Measurements from ENCODE around the gene TAC4. TPM values are rescaled to one million over a fixed set of nuclear protein-coding genes. Genes with fewer than 3 reads are reported as not detected.

Gene TAC4
- total and polyA plus RNA-seq, 2 of the 13 experiments (the other 11 are each of a cell fraction or from before 2014, with no cell fraction given) = not detected

- TF ChIP-seq TSC22D2 (CRISPR knock-in tag; IDR thresholded peaks at IDR 0.05; ENCODE audit: borderline replicate concordance) (no peak), NPAS2 (CRISPR knock-in tag; IDR thresholded peaks at IDR 0.05; ENCODE audit: borderline replicate concordance) (no peak), ZNF441 (CRISPR knock-in tag; IDR thresholded peaks at IDR 0.05; ENCODE audit: borderline replicate concordance) (no peak), GMEB2 (CRISPR knock-in tag; IDR thresholded peaks at IDR 0.05; ENCODE audit: low read depth) (no peak), HCFC1 (IDR thresholded peaks at IDR 0.05; ENCODE audit: low read depth, low read length) (no peak), MXD3 (CRISPR knock-in tag; IDR thresholded peaks at IDR 0.05) (no peak), ZFY (CRISPR knock-in tag; IDR thresholded peaks at IDR 0.05) (peak; percentile 39; the same call in 1 of the 2 replicates), CEBPB (IDR thresholded peaks at IDR 0.05; ENCODE audit: borderline replicate concordance, low read depth, low read length) (no peak), LCORL (IDR thresholded peaks at IDR 0.05) (no peak), LCORL (CRISPR knock-in tag; IDR thresholded peaks at IDR 0.05) (no peak), FOXA1 (IDR thresholded peaks at IDR 0.05) (no peak), FOXA1 (CRISPR knock-in tag; IDR thresholded peaks at IDR 0.05) (no peak), ZNF142 (CRISPR knock-in tag; IDR thresholded peaks at IDR 0.05) (no peak), ZNF784 (CRISPR knock-in tag; IDR thresholded peaks at IDR 0.05; ENCODE audit: borderline replicate concordance) (no peak), ZNF782 (CRISPR knock-in tag; IDR thresholded peaks at IDR 0.05; ENCODE audit: borderline replicate concordance) (0 out of 2 replicates have a peak, but pooled peaks have one; percentile 27), ZNF34 (CRISPR knock-in tag; IDR thresholded peaks at IDR 0.05; ENCODE audit: borderline replicate concordance) (no peak), NRL (CRISPR knock-in tag; IDR thresholded peaks at IDR 0.05; ENCODE audit: borderline replicate concordance) (peak; percentile 44; the same call in 1 of the 2 replicates)
- TF ChIP-seq, protein P1, sequence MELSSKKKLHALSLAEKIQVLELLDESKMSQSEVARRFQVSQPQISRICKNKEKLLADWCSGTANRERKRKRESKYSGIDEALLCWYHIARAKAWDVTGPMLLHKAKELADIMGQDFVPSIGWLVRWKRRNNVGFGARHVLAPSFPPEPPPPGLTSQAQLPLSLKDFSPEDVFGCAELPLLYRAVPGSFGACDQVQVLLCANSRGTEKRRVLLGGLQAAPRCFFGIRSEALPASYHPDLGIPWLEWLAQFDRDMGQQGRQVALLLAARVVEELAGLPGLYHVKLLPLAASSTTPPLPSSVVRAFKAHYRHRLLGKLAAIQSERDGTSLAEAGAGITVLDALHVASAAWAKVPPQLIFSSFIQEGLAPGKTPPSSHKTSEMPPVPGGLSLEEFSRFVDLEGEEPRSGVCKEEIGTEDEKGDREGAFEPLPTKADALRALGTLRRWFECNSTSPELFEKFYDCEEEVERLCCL (CRISPR knock-in tag; IDR thresholded peaks at IDR 0.05; ENCODE audit: borderline replicate concordance) = no peak
These were observed 32.6 kb upstream of the TAC4 start (continued) for GRCh38 chr17:49880291-49881053.

Measured in HepG2 (cell line).